WTC11 (cell line): ENCODE data around the gene SETD4.

Experiments
- ESRRA ChIP-seq: sonication (generic); formaldehyde crosslinking; IDR thresholded peaks from 2 replicates; pipeline ENCODE4 v1.8.1; 2022; ENCODE audit warnings: mild to moderate bottlenecking, missing genetic modification reagents, borderline replicate concordance
- NR3C1 ChIP-seq: sonication (generic); formaldehyde crosslinking; conservative IDR thresholded peaks from 2 replicates; pipeline ENCODE4 v1.8.1; 2023; ENCODE audit warnings: low read depth, mild to moderate bottlenecking, missing genetic modification reagents
- TF ChIP-seq, protein P1 (sequence below): fragments of 200-600 bp; IDR thresholded peaks from 2 replicates; pipeline ENCODE4 v1.8.0; 2022; ENCODE audit warnings: antibody characterized with exemption
- TF ChIP-seq, protein P2 (sequence below): sonication (generic); formaldehyde crosslinking; conservative IDR thresholded peaks from 2 replicates; pipeline ENCODE4 v1.8.1; 2022; ENCODE audit warnings: mild to moderate bottlenecking, missing genetic modification reagents

DNA sequence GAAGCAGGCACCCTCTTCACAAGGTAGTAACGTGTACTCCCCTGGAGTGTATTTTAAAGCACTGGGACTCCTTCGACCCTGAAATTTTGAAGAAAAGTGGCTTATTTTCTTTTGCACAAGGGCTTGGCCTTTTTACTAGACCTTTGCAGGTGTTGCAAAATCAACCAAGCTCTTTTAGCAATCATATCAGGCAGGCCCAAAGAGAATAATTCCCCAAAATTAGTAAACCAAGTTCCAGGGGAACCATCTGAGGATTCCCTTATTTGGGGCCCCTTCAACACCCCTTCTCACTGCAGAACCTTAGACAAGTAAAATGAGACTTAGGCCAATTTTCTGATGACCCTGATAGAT lies 37.8 kb upstream of the SETD4 start:
- TF ChIP-seq, protein P1, sequence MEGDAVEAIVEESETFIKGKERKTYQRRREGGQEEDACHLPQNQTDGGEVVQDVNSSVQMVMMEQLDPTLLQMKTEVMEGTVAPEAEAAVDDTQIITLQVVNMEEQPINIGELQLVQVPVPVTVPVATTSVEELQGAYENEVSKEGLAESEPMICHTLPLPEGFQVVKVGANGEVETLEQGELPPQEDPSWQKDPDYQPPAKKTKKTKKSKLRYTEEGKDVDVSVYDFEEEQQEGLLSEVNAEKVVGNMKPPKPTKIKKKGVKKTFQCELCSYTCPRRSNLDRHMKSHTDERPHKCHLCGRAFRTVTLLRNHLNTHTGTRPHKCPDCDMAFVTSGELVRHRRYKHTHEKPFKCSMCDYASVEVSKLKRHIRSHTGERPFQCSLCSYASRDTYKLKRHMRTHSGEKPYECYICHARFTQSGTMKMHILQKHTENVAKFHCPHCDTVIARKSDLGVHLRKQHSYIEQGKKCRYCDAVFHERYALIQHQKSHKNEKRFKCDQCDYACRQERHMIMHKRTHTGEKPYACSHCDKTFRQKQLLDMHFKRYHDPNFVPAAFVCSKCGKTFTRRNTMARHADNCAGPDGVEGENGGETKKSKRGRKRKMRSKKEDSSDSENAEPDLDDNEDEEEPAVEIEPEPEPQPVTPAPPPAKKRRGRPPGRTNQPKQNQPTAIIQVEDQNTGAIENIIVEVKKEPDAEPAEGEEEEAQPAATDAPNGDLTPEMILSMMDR: no peak
- TF ChIP-seq, protein P2, sequence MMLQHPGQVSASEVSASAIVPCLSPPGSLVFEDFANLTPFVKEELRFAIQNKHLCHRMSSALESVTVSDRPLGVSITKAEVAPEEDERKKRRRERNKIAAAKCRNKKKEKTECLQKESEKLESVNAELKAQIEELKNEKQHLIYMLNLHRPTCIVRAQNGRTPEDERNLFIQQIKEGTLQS: no peak
- no peak for TF ChIP-seq NR3C1 (CRISPR knock-in tag)
- no peak for TF ChIP-seq ESRRA (CRISPR knock-in tag)
